NCI-H748 treated with DMSO at 0.1 percent for 48 hours (cell line): Measurements from ENCODE around the gene UVSSA.

Experiments used
- DNase-seq: peaks from one replicate; lab custom pipeline; 2025; lab: John Stamatoyannopoulos, UW

UVSSA gene, protein sequence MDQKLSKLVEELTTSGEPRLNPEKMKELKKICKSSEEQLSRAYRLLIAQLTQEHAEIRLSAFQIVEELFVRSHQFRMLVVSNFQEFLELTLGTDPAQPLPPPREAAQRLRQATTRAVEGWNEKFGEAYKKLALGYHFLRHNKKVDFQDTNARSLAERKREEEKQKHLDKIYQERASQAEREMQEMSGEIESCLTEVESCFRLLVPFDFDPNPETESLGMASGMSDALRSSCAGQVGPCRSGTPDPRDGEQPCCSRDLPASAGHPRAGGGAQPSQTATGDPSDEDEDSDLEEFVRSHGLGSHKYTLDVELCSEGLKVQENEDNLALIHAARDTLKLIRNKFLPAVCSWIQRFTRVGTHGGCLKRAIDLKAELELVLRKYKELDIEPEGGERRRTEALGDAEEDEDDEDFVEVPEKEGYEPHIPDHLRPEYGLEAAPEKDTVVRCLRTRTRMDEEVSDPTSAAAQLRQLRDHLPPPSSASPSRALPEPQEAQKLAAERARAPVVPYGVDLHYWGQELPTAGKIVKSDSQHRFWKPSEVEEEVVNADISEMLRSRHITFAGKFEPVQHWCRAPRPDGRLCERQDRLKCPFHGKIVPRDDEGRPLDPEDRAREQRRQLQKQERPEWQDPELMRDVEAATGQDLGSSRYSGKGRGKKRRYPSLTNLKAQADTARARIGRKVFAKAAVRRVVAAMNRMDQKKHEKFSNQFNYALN

DNA sequence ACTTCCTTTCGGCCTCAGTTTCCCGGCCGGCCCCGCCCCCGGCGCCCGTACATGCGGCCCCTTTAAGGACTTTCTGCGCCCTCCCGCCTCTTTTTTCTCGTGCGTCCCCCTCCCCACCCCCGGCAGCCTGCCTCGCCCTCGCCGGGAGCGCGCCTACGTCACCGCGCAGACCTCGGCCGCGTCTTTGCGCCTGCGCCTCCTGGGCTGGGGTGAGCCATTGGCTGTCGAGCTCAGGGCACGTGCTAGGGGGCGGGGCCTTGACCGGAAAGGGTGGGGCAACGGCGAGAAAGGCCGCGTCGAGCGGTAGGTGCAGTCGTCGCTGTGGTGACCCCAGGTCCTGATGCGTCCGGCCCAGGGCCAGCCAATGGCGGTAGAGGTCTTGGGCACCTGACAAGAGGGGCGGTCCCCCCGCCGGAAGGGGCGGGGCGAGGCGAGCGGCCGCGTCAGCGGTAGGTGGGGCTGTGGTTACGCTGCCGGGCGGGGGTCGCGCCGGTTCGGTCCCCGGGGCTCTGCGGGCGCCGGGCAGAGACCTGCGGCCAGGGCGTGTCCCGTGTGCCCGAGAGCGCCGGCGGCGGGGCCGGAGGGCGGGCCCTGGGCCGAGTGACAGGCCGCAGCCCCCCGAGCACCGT is at the start of gene UVSSA:
TSS of gene UVSSA (plus strand) at position 428 of the 629 bp plus-strand sequence. CDS start 884 bp downstream, outside the sequence.
- peak; percentile 60 for DNase-seq

DNA sequence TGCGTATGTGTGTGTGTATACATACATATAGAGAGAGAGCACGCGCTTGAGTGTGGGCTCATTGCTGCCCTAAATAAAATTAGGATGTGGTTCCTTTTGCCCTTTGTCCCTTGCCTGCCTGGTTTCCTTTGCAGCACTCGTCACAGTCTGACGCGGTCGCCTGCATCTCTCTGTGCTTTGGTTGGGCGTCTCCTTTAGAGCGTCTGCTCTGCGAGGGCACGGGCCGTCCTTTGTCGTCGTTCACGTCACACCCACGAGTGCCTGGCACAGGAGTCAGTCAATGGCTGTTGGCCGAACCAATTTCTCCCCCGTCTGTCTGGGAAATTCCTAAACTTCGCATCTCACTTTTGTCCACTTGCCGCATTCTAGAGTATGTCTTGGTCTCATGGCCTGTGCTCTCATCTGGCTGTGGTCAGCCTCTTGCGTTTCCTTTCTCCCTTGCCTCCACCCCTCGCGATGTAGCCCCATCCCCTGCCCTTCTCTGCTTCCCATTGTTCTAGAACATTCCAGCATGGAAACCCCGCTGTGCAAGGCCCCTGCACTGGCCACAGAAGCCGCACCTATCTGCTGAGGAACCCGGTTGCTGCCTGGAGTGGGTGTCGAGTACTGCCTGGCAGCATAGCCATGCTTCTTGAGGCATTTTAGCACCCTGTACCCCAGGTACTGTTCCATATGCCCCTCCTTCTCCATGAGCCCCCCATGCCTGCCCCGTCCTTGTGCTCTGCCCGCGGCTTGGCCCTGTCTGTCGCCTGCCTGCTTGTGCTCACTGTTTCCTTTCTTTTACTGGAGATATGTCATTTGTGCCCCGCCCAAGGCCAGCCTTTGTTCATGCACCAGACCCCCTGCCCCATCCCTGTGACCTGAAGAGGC is 49.3 kb upstream of the UVSSA start:
- DNase-seq, result no peak

DNA sequence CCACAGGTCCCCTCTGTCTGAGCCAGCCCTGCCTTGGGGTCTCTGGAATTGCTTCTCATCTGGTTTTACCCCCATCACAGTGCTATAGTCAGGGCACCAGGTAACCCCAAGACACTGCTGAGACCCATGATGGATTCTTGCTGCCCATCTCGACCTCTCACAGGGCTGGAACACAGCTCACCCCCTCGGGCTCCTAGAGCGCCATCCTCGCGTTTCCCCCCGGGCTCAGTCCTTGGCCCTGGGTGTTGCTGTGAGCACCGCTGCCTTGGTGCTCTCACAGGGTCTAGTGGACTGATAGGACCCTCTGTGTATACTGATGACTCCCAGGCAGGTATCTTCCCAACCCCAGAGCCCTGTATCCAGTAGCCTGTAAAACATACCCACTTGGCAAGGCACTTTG is 48.5 kb upstream of the UVSSA start:
- DNase-seq, result no peak

DNA sequence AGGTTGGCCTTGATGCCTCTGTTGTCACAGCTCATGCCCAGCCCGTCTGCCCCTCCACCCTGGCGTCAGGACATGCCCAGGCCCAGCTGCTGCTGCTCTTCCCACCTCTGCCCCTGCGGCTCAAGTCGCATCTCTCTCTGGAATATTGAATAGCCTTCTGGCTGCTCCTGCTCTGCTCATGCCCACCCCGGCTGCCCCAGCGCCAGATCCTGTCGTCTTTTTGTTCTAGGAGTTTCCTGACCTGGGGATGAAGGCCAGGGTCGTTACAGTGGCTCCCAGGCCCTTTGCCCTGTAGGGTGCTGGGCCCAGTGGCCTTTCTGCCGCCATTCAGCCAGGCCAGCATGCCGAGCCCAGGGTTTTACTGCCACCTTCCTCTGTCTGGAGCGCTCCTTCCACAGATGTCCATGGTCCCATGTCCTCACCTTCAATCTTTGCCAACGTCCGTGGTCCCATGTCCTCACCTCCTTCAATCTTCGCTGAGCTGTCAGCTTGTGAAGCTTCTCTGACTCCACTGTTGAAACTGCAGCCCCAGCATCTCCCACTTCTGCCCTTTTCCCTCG is 47.6 kb upstream of the UVSSA start:
- DNase-seq, result no peak

DNA sequence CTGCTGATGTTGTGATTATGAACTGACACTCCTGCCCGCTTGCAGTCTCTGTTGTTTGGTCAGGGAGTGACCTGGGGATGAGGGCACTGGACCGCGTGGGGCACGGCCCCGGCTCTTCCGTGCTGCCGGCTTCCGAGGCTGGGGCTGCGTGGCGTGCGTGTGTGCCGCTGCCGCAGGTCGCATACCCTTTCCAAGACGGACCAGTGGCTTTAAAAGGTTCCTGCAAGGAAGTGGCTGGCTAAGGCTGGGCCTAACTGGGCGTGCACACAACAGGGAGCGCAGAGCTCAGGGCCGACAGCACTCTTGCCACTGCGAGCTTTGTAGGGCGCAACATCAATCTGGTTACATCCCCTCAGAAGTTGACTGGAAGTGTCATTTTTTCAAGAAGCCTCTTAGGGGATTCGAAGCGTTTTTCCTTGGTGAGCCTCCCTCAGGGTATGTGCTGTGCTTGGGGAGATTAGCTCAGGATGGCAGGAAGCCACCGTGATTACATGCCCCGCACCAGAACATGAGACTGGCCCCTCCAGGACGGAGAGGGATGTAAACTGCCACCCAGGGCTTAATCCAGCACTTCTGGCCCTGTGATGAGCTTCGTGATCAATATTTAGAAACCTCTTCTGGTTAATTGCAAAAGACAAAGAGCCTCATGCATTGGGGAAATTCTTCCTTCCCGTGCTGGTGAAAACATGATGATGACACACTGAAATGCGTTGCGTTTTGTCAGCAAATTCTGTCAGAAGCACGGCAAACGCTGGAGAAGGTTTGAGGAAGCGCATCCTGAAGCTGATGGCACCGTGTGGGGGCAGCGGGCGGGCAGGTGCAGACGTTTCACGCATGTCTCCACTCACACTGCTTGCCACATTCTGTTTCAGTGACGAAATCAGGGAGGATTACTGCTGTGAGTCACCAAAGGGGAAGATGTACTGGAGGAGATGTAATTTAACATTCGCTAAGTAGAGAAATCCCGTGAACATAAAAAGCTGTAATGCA is 46.2 kb upstream of the UVSSA start:
- no peak for DNase-seq

DNA sequence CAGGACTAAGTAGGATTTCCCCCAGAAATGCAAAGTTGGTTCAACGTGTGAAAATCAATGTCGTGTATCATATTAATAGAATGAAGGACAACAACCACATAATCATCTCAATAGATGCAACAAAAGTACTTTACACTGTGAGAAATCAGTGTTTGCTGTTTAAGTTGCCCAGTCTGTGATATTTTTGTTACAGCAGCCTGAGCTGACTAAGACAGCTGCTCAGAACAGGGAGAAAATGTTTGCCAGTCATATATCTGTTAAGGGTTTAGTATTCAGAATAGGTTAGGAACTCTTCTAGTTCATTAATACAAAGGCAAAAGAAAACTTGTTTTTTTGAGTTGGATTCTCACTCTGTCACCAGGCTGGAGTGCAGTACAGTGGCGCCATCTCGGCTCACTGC is 44.8 kb upstream of the UVSSA start:
- DNase-seq, result no peak

DNA sequence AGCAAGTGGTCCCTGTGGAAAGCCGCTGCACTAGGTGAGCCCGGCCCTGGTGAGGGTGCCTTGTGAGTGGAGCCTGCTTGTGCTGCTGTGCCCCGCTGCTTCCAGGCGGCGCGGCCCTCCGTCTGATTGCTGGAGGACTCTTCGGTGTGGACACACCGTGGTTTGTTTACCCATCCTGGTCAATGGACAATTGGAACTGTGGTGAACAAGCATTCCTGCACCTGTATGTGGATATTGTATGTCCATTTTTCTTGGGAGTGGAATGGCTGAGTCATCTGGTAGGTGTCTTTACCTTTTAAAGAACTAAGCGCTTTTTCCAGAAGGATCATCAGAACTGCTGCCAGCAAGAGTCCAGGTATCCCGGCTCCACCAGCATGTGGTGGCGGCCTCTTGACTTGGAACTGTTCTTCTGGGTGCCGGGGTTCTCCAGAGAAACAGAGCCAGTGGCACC is 41.7 kb upstream of the UVSSA start:
- no peak for DNase-seq

DNA sequence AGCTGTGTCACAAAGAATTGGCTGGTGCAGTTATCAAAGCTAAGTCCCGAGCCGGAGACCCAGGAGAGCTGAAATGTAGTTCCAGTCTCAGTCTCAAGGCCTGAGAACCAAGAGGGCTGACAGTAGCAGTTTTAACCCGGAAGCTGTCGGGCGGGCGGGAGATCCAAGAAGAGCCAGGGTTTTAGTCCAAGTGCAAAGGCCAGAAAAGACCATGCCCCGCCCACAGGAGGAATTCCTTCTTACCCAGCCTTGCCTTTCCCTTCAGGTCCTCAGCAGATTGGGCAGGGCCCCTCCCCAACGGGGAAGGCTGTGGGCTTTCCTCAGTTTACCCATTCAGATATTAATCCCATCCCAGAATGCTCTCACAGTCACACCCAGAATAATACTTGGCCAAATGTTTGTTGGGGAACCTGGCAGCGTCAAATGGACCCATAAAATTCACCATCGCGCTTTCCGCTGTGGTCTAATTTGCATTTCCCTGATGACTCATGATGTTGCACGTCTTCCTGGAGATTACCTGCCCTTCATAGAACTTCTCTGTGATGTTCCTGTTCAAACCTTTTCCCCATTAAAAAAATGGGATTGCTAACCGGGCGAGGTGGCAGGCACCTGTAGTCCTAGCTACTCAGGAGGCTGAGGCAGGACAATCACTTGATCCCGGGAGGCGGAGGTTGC is 41.1 kb upstream of the UVSSA start:
- no peak for DNase-seq

DNA sequence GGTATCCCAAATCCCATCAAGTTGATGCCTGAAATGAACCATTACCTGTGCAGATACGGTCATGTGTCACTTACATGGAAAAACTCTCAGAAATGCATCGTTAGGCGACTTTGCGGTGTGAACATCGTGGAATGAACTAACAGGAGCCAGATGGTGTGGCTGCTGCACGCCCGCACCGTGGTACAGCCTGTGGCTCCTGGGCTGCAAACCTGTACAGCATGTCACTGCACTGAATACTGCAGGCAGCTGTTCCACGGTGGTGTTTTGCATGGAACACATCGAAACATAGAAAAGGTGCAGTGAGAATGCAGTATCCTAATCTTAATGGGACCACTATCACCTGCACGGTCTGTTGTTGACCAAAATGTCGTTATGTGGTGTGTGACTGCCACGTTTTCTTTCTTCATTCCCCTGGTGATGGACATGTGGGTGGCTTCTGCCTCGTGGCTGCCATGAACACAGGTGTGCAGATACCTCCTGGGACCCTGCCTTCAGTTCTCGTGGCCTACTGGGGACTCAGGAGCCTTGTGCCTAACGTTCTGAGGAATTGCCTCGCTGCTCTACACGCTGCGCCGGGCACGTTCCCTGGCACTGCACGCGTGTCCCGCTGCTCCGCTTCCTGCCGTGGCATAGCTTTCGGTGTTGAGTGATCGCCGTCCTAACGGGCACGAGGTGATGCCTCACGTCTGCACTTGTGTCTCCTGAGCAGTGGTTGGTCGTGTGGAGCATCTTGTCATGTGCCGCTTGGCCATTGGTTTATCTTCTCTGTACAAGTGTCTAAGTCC is 38.9 kb upstream of the UVSSA start:
- DNase-seq, result no peak

DNA sequence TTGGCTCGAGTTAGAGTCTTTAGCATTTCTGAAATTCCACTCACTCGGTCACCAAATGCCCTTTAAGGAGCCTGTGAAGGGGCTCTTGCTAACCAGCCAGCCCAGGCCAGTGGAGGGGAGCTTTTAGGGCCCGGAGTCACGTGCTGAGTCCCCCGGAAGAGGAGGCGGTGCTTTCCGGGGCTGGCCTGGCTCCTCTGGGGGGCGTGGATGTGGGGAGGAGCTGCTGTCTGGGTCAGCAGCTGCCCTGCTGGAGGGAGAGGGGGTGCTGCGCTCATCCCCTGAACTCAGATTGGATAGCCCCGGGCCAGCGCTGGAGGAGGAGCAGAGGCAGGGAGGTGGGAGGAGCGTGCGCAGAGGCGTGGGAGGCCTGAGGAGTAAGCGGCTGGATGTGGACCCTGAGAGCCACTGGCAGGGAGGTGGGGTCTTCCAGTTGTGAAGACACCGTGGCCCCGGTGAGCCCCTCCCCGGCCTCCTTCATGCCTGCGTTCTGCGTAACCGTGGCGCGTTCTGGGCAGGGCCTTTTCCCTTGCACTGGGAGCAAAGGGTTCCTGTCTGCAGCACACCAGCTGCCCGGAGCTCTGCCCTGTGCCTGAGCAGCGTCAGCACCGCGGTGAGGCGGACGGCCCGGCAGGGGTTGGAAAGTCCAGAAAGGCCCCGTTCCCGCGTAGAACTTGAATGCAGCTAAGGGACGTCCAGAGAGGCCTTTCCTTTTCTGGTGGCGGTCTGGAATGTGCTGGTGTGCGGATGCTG is 37.6 kb upstream of the UVSSA start:
- no peak for DNase-seq

DNA sequence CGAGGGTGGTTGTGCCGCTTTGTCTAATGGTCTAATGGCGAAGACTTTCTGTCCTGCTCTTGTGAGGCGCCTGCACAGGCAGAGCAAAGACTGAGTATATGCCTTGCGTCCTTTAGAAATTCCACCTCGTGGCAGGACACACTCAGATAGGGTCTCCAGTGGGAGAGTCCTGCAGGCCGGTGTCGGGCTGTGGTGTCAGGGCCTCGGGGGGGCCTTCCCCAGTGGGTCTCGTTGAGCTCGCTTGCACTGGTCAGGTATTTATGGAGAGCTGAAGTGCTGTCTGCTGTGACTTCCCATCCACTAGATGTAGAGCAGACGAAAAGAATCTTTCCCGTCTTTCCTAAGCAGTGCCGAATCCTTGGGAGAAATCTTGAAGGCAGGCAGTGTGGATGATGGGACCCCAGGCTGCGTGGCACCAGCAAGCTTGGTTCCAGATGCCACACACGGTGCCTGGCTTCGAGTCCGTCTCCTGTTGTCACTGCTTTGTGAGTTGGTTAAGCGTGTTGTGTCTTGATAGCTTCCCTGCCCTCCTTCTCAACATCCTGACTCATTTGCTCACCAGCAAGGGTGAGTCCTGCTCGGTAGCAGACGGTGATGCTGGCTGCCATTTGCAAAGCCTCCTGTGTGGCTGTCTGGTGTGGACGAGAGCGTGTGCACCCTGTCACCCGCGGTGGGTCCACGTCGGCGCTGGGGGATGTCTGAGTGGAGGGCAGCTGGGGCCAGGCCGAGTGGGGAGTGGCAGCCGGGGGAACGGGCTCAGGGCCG is 36.8 kb upstream of the UVSSA start:
- no peak for DNase-seq

DNA sequence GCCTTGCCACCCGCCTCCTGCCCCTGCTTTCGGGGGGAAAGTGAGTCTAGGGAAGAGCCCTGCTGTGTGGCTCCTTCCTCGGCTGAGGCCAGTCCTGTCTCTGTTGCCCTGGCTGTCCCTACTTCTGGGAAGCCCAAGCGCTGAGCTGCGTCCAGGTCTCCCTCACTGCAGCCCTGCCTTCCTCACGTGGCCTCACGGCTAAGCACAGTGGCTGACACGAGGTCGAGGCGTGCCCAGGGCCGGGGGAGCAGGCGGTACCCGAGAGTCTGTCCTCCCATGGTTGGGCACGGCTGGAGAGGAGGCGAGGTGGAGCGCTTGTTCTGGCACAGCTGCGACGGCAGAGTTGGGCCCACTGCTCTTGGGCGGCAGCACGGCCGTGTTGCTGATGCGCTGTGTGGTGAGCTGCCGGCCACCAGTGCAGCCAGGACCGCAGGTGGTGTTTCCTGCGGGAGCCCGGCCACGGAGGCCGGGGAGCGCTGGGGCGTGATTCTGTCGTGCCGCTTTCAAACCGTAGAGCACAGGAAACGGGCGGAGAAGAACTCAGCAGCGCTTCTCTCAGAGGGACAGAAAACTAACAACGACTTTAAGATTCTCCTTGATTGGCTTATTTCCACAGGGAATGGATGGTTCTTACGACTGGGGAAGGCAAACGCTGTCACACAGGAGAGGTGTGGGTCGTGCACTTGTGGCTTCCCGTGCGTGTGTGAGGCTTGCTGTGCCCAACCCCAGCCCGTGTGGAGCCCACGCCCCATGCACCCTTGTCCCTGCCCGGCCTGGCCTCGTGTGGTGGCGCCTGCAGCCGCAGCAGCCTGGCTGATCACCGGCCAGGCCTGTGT is 36.0 kb upstream of the UVSSA start:
- DNase-seq, result no peak

DNA sequence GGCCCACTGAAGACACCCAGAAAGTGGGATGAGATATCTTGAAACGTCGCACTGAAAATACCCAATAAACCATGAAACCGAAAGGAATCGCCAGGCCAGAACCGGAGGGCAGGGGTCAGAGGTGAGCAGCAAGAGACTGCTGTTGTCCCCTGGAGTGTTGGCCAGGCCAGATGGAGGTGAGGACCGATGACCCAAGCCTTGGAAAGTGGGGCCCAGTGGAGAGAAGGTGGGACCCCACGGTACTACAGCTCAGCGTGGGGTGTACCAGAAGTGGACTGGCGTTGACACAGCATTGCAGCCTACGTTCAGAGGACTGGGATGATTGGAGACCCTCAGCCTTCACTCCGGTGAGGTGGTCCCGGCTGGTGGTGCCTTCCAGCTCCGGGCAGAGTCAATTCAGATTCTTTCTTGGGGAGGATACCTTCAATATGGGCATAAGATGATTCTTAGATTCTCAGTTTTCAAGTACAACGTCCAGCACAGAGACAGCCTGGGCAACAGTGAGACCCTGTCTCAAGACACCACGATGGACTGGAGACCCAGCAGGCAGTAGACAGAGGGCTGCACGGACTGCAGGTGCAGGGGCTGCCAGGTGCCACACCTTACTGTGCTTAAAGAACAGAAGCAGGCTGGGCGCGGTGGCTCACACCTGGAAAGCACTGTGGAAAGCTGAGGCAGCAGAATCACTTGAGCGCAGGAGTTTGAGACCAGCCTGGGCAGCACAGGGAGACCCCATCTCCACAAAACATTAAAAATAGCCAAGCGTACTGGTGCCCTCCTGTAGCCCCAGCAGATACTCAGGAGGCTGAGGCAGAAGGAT is 34.0 kb upstream of the UVSSA start:
- DNase-seq, result no peak

DNA sequence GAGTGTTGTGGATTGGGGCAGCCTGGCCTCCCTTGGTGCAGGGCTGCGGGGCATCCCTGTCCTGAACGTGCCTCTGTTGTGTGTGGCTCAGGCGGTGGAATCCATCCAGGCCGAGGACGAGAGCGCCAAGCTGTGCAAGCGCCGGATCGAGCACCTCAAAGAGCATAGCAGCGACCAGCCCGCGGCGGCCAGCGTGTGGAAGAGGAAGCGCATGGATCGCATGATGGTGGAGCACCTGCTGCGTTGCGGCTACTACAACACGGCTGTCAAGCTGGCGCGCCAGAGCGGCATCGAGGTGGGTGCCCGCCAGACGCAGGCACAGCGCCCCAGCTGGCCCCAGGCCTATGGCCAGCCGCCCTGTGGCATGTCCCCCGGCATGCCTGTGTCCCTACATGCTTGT is 31.7 kb upstream of the UVSSA start:
- DNase-seq, result no peak

DNA sequence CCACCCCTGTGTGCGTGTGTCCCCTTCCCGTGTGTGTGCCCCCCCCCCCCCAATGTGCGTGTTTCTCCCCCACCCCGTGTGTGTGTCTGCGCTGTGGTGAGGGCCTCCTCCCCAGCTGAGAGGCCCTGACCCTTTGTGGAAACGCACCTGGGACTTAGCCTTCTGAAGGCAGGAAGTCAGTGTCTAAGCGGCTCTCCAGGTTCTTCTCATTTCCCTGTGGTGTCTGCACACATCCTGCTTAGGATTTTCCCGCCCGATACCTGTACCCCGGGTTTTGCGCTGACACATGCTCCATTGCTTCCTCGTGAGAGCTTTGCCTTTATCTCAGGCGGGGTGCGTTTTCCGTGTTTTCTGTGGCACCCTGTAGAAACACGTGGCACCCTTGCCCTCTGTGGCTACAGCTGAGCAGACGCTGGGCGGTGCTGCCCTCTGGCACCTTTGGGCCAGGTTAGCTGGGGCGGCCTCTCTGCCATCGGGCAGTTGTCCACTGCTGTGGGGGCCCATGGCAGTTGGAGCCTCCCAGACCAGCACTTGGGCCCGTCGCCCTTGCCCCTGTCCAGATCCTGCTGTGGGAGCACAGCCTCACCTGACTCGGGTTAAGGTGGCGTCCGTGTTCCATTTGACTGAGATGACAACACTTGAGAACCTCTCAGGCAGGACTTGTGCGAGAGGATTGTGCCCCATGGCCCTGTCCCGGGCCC is 31.0 kb upstream of the UVSSA start:
- no peak for DNase-seq
